HG03457 (cell line): ENCODE results near the gene DRGX.

Experiments
- ATAC-seq: cut with Tn5 transposase; IDR thresholded peaks from one replicate; pipeline ENCODE4 v1.9.1; 2021; ENCODE audit warnings: moderate number of reproducible peaks; ENCODE audit not compliant: unreplicated experiment

Gene DRGX

DNA sequence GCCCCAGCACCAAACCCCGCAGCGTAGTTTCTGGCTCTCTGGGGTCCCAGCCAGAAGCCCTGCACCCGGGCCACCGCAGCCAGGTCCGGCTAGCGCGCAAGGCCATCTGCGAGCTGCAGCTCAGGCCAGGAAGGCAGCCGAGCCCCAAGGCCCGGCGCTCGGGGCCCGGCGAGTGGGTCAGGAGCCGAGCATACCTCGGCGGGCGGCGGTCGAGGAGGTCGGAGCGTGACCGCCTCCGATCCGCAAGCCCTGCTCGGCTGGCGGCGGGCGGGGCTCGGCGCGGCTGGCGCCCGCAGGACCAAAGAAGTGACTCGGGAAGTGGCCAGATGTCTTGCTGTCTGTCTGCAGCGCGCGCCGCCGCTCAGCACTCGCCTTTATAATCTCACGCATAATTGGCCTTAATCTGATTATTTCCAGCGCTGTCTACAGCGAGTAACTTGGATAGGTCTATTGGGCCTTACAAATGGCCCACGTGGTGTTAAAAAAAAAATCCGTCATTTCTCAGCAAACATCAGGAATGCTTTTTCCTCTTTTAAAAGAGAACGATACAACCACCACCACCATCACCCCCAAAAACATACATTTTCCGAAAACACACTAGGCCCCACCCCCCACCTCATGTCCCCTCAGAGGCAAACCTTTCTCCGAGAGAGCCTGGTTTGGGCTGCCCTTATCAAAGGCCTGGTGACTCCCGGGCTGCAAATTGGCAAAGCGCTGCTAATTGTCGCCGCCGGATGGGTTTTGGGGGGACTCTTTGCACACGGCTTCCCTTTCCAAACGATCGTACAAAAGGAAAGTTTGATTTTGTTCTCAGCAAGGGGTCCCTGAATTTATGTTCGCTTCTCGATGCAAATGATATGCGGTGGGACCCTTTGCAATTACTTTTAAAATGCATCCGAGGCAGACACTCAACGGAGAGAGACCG lies at the start of gene DRGX:
DRGX (minus strand) TSS at position 349 of the 925 bp plus-strand sequence. CDS start 649 bp downstream, outside the sequence.
- no peak for ATAC-seq

DNA sequence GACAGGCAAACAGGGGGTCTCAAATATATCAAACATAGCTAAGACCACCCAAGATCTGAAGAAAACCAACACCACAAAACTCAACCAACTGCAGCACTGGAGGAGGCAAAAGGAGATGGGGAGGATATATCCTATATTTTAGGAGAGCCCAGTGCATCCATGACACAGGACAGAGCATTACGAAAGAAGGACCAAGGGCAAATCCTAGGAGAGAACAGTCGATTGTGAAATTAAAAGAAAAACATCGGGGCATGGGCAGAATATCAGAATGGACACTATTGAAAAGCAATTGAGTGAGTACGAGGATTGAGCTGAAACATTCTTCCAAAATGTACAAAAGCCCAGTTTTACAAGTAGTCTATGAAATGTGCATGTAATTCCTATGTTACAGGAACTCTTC lies 48.5 kb upstream of the DRGX start:
- ATAC-seq: no peak

DNA sequence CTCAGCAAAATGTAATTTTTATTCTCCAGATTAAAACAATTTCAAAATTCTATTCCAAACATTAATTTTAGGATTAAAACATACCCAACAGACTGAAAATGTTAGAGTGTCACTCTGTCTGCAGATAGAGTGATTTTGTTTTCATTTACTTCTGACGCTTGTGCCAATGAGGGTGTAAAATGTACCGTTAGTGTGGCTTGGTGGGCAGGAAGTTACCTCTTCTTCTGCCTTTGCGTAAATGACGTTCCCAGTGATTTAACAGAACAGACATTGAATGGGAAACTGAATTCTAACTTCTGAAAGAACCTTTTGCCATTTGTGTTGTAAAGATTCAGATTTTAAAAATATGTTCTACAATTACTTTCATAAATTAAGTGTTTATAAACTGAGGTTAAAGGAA lies 47.0 kb upstream of the DRGX start:
- ATAC-seq: no peak

DNA sequence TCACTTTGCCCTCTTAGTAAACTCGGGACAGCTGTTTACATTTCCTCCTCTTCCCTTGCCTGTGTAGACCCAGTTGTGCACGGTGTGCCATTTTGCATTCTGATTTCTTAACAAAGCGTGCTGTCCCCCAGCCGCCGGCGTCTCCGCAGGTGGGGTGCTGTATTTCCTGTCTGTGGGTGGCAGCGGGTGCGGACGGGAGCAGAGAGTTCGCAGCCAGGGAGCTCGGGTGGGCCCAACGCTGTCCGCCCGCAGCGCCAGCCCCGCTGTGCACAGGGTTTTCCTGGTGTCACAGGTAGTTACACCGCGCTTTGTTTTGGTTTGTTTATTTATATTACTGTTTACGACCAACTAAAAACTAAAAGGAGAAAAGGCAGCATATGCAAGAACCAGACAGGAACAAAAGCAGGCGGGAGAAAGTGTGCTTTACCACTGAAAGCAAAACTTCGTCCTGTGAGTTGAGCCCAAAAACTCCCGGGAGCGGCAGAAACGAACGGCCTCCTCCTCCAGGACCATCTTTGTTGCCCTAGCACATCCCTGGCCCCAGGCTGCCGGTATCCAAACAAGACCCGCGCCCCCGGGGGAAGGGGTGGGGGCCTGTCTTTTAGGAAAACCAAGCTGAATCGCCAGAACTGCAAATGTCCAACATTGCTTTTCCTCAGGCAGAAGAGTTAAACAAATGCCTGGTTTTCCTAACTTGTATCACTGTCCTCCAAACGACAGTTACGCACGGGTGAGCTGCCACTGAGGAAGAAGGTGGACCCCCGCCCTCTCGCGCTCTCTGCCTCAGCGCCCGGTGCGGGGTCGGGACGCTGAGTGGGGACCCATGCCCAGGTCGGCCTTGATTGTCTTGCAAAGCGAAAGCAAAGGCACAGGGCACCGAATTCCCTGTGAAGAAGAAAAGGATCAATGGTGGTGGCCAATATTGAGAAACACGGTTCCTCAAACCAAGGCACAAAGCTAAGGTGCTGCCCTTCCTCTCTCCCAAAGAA lies 45.9 kb upstream of the DRGX start:
- ATAC-seq: no peak

DNA sequence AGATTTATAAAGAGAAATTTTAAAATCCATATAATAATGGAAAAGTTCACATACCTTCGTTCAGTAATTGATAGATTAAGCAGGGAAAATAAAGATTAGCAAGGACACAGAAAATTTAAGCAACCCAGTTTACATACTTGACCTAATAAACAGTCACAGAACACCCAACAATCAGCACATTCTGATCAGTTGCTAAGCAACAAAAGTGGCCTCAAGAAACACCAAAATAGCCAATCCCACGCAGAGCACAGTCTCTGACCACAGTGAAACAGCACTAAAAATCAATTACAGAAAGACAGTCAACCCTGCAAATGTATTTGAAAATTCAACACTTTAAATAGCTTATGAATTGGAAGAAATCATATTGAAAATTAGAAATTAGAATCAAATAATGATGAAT lies 39.3 kb upstream of the DRGX start:
- ATAC-seq: no peak

DNA sequence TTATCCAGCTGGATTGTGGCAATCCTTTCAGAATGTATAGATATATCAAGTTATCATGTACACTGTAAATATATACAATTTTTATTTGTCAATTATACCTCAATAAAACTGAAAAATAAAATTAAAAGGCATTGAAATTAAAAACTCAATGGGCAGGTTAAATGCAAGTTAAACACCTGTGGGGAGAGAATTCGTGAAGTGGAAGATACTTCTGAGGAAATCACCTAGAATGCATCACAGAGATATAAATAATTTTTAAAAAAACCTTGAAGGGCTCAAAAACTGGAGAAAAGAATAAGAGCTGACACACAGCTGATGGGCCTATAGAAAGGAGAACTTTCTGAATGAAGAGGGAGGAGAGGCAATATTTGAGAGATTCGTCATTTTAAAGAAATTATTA lies 37.2 kb upstream of the DRGX start:
- ATAC-seq: no peak

DNA sequence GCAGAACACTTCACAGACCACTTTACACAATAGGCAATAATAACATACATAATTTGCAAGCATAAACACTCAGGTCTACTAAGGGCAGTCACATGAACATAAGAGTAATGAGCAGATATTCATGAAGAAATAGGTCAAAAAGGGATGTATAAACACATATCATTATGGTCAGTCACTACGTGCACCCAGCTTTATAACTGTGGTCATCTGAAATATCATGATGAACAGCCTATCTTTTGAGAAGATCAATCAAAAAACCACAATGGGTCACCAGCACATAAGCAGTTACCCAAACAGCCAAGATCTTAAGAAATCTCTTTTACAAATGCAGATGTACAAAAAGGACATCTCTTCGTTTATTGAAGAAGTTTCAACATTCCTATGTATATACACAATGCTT lies 35.5 kb upstream of the DRGX start:
- no peak for ATAC-seq

DNA sequence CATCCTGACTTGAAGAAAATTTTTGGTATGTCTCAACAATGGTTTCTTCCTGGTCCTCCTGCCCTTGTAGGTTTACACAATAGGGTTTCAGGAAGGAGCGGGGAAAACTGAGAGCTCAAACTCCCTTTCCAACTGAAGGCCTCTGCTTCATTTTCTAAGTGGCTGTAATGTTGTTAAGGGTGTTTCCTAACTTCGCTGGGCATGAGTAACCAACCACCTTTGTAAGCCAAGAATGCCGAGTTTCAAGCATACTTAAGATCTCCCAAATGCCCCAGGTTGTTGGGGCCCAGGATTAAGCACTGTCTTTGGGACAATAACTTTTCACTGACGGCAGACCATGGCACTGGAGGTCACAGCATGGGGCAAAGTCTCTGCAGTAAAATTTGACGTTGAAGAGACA lies 33.6 kb upstream of the DRGX start:
- ATAC-seq: no peak

DNA sequence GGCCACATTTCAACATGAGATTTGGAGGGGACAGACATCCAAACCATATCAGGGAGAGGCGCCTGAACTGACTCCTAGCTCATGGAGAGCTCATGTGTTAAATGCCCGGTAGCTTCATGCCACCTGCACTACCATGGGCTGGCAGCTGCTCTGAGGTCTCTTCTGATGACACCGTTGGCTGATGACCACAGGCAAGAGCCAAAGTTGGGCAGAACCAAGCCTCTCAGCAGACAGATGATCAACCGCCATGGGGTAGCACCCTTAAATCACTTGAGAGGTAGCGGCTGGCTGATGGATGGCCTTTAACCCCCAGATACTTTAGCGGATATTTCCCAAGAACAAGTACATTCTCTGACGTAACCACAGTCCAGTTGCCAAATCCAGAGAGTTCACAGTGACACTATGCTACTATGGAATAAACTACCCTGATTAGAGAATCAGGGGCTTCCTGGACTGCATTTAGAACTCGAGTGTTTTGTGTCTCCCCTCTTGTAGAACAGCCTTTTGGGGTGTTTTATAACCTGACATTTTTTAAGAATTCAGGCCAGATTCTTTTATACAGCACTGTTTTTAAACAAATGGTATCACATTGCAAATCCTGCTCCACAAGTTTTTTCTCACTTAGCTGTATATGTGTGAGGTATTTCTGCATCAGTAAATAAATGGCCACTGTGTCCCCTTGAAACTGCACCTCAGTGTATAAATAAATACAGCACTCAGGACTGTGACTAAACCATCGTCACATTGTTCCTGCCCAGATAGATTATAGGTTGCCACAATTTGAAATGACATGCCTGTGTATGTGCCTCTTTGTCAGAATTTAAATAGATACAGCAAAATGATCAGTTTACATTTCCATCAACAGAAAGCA lies 30.8 kb upstream of the DRGX start:
- no peak for ATAC-seq

DNA sequence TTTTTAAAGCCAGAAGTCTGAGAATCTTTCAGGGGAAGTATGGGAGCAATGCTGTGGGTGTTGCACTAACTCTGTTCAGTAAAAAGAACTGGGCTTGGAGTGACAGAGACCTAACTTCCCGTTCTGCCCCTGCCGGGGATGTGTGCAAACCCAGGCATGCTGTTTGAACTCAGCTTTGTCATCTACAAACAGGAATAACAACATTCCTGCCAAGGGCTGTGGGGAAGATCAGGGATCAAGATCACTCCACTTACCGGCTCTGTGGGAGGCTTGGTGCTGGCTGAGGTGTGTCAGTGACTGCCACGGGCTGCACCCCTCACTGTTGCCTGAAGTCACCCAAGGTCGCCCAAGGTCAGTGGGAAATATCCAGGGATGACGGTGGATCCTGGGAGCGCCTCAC lies 23.1 kb upstream of the DRGX start:
- no peak for ATAC-seq

DNA sequence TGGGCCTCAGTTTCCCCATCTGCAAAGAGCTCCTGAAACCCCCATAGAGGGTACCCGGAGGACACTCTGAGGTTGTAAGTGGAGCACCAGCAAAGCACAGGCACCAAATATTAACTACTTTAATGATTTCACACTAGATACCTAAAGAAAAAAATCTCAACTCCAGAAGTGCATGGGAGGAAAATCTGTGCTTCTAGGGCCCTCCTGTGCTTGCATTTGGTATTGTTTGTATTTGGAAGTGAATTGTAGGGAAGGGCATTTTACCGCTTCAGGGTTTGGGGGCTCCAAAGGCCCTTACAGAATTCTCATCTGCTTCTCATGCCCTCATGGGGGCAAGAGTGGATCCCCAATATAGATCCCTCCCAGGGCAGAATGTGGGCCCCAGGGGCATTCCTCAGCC lies 22.4 kb upstream of the DRGX start:
- no peak for ATAC-seq

DNA sequence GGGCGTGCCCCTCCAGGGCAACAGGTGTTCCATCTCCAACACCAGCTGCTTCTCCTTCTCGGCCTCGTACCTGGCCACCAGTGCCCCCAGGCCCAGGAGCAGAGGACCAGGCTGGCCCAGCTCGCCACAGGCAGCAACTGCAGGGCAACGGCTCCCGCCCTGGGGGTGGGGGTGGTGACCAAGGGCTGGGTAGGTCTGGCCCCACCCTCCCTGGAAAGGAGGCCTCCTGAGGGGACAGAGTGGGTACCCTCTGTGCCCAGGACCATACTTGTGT lies 22.1 kb upstream of the DRGX start:
- no peak for ATAC-seq

DNA sequence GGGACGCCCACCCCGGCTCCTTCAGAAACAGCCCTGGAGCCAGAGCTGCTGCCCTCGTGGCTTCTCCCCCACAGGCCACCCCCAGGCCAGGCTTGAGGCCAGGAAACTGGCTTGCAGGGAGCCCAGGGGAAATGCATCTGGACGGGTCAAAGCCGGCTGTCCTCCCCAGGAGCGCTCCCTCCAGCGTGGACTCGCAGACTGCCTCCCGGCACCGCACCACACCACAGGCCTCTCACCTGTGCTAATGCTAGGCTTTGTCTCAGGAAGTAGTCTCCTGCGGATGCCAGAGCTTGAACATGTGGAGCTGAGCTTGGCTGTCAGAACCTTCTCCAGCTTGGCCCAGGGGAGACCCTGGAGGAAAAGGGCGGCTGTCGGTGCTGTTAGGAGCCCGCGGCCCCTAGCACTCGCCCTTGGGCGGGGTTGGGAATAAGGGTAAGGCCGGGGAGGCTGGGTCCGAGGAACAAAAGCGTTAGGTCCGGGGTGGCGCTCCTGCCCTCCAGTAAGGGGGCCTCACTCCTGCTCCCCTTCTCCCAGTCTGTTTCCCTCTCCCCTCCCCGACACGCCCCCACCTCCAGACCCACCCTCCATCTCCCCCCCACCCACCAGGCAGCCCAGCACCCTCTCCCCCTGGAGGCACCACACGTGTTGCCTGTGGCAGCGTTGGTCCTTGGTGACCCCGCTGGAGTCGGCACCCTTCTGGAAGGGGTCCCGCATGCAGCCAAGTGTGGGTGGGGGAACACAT lies 21.6 kb upstream of the DRGX start:
- no peak for ATAC-seq

DNA sequence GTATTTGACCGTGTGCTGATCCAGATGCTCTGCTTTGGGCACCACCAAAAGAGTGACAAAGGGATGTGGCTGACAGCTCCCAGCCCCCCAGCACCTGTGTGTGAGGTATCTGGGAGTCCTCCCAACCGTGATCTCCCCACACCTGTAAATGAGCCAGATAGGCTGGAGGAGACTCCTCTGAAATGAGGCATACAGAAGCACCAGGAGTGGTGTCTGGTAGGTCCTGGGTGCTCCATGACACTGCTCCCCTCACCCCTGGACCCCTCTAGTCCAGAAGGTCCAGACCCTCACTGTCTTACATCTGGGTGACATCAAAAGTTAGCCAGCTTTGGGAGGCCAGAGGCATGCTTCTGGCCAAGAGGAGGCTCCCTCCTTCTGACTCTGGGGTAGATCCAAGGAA lies 20.0 kb upstream of the DRGX start:
- ATAC-seq: no peak

DNA sequence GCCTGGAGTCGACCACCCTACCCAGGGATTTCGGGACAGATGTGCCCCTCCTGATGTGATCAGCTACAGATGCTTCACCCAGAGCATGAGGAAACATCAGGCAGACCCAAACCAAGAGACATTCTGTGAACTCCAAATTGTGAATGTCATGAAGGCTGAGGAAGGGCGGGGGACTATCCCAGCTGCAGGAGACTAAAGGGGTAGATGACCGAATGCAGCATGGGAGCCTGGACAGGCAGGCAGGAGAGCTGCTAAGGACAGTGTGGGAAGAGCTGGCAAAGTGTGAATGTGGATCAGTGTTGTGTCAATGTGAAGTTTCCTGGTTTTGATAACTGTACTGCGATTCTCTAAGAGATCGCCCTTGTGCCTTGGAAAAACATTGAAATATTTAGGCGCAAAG lies 19.2 kb upstream of the DRGX start:
- ATAC-seq: no peak

DNA sequence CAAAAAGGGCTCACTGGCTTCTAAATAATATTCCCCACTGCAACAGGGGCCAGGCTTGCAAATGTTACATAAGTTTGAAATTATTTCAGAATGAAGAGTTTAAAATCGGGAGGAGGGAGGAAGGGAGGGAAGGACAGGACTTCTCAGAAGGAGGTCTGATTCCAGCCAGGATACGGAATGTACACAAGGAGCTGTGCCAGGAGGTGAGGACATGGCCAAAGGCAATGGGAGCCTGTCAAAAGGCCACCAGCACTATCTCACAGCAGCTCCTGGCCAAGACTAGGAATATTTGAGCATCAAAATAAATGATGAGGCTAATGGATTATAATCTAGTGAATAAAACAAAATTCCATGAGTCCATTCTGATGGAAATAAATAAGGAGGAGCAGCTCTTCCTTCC lies 18.6 kb upstream of the DRGX start:
- ATAC-seq: no peak

DNA sequence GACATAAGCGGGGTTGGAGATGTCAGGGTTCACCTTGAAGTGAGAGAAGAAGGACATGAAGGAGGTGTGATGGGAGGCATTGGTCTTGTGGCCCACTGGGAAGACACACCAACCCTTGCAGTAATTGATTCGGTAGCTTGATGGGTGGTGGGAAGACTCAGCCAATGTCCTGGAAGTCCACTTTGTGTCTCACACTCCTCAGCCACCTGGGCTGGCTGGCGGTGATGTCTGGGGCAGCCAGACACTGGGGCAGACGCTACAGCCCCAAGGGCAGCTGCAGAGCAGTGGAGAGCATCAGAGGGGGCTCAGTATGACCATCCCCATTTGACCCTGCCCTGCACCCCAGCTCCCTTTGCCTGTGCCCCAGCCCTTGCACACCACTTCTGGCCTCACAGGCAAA lies 16.7 kb upstream of the DRGX start:
- ATAC-seq: no peak

DNA sequence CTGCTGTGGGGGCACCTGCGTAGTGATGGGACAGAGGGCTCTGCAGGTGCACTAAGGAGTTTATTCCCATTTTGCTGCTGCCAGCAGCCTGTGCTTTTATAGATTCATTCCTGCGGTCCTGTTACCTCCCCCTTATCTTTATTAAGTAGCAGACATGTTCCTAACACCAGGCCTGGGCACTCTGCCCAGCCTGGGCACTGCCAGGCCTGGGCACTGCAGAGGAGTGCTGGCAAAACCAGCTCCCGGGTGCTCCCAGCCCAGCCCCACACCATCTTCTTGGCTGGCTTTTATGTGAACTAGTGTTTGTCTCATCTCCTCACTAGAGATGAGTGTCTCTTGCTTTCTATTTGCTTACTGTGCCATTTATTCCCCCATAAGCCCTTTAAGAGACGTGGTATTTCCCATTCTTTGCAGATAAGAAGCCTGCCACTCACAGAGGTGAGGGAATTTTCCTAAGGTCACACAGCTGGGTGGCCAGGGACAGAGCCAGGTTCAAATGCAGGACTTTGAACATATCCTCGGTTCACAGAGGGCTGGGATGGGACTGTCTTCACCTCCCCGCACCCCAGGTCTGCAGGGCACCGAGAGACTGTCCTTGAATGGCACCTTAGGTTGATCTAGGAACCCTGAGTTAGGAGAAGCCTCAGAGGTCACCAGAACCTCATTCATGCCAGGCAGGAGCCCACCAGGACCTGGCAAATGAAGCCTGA lies 14.6 kb upstream of the DRGX start:
- no peak for ATAC-seq

DNA sequence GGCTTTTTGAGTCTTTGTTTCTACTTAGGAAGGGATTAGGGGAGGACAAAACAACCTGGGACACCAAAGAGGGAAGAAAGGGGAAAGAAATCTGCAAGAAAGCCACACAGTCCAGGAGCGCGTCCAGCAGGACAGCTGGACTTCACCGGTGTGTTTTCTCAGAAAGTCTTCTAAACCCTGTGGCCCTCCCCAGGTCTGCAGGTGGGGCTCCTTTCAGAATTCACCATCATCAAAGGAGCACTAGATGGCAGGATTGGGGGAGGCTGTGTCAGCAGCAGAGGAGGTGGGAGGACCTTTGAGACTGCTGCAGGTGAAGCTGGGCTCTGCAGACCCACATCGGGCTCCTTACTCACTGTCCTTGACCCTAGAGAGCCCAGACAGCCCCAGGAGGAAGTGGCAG lies 13.9 kb upstream of the DRGX start:
- no peak for ATAC-seq
